HG03460 (cell line): Measurements from ENCODE around the gene RENBP.
A peak's percentile ranks its signal among the peaks of the same experiment; 100 is the strongest.

Source experiments
- ATAC-seq: cut with Tn5 transposase; IDR thresholded peaks from one replicate; pipeline ENCODE4 v1.9.1; 2021; ENCODE audit not compliant: unreplicated experiment

RENBP gene

DNA sequence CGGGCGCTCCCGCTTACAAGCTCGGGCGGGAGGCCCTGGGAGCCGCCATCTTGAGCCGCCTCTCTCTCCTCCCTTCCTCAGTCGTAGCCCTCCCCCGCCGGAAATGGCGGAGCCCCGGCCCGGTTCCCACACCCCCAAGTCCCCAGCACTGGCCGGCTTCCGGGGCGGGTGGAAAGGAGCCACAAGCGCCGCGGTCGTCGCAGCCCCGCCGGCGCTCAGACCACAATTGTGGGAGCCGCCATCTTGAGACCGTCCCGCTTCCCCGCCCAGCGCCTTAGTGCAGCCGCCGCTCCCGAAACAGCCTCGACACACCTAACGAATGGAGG is 26.6 kb upstream of the RENBP start:
- peak; percentile 28 for ATAC-seq

- no peak for ATAC-seq
Observed at GRCh38 chrX:153970357-153971123, 26.1 kb upstream of the RENBP start.

- no peak for ATAC-seq
Observed at GRCh38 chrX:153969904-153970356, 25.5 kb upstream of the RENBP start.

GRCh38 chrX:153969125-153969903 is 24.9 kb upstream of the RENBP start:
- no peak for ATAC-seq

DNA sequence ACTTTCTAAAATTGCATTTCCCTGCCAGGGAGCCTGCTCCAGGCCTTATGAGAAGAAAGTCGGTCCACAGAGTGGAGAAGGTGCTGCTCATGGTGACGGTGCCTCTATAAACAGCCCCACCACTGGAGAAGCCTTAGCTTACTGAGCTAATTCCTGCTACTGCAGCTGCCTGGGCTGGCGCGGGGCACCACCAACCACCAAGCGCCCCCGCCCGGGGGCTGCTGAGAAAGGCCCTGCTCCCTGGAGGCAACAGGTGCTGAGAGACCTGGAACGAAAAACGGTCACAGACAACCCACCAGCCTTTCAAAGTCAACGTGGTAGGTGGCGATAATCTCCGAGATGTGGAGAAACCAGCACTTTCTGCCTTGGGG is 24.3 kb upstream of the RENBP start:
- ATAC-seq, result no peak

DNA sequence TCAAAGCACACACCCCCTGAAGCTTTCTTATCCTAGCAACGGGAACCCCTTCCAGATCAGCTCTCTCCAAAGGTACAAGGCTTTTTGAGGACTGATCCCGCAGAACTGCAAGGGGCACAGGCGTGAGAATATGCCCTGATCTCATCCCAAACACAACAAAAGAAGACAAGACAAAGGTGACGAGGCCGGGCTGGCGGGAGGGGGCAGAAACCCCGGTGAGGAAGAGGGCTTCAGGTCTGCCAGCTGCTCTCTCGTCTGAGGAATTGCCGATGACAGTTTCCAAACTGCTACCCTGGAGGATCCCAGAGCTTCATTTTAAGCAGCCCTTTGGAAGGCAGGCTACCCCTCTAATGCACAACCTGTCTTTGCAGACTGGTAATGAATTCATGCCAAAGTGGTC is 23.8 kb upstream of the RENBP start:
- ATAC-seq, result no peak

GRCh38 chrX:153967536-153968224 is 23.2 kb upstream of the RENBP start:
- no peak for ATAC-seq

GRCh38 chrX:153966841-153967535 is 22.5 kb upstream of the RENBP start:
- ATAC-seq, result no peak

DNA sequence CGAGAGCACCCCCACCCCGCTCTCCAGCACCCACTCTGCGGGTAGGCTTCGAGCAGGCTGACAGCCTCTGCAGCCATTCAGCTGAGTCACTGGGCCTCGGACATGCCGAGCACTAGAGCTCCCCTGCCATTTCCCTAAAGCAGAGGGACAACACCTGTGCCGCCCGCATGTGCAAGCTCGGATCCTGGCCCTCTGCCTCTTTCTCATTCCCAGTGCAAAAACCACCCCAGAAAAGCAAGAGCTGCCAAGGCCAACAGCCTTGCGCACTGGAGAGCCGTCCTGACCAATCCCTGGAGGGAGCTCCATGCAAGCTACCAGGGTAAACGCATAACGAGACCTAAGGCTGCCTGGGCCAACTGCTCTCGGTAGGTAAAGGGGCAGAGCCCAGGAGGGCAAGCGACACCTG is 21.8 kb upstream of the RENBP start:
- no peak for ATAC-seq

DNA sequence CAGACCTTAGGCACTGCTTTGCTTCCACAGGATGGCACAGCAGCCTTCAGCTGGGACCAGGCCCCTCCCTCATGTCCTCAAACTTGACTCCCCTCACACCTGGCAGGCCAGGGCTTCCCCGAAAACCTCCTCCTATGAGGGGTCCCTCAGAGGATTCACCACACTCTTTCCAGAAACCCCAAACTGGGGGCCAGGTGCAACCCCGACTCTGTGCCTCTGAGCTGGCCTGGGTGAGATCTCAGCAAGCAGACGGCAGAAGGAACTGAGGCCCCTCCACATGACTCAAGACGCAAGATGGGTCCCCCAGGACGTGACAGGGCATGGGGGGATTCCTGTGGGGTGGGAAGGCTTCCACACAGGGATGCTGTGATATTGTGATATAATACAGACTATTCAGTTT is 21.0 kb upstream of the RENBP start:
- no peak for ATAC-seq

GRCh38 chrX:153964105-153964504 is 19.7 kb upstream of the RENBP start:
- ATAC-seq, result no peak

DNA sequence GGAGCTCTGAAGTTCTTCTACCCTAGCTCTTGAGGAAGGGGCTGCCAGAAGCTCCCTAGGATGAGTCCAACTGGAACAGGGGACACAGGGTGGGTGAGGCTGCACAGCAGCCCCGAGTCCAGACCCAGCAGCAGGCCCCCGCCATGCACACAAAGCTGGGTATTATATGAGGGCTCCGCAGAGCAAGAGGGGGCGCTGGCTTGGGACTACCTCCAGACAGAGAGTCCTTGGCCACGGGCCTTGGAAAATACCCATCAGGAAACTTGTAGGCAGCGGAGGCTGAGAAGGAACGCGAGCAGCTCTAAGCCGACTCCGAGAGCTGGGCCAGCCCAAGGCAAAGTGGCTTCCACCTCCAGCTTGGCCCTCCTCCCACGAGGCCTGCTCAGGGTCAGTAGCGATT is 19.1 kb upstream of the RENBP start:
- no peak for ATAC-seq

GRCh38 chrX:153961292-153961691 is 16.8 kb upstream of the RENBP start:
- ATAC-seq, result no peak

DNA sequence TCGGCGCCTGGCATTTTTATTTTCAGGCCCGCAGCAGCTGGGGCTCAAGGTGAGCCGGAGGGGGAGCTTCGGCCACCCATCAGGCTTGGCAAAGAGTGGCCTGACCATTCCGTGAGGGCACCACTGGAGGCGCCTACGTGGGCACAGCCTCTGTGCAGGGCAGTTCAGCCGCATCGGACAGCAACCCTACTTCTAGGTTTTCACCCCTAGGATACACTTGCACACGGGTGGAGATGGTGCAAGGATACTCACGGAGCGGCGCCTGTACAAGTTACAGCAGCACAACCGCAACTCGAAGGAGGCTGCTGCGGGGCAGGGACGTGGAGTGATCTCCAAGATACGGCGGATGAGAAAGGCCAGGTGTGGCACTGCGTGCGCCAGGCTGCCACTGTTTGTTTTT is 16.3 kb upstream of the RENBP start:
- ATAC-seq, result no peak

DNA sequence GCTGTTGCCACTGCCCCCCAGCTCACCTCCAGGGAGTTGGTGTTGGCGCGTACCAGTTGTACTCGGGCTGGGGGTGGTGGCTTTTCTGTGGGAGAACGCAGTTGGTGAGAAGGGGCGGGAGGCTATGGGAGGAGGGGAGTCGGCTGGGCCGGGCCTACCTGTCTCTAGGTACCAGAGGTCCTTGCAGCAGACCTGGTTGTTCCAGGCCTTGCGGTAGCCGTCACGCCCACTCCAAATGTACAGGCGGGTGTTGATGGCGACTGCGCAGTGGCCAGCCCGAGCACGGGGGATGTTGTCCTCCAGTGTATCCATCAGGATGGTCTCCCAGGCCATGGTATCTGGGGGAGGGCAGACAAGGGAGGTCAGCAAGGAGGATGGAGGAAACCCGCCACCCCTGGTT is 15.6 kb upstream of the RENBP start:
- ATAC-seq, result no peak

DNA sequence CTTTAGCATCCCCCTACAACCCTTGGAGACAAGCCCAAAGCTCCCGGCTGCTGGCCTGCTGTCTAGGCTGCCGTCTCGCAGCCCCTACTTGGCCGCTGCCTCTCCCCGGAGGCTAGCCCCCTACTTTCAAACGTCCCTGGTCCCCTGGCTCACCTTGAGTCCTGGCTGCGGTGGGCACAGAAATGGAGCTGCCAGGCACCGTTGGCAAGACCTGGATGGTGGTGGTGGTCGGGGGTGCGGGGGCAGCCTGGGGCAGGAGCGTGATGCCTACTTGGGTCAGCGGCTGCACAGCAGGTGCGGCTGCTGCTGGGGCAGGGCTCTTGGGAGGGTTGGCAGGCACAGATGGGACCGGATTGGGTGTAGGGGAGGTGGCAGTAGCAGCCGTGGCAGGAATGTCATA is 15.2 kb upstream of the RENBP start:
- ATAC-seq, result no peak

GRCh38 chrX:153958605-153959004 is 14.2 kb upstream of the RENBP start:
- ATAC-seq, result no peak

DNA sequence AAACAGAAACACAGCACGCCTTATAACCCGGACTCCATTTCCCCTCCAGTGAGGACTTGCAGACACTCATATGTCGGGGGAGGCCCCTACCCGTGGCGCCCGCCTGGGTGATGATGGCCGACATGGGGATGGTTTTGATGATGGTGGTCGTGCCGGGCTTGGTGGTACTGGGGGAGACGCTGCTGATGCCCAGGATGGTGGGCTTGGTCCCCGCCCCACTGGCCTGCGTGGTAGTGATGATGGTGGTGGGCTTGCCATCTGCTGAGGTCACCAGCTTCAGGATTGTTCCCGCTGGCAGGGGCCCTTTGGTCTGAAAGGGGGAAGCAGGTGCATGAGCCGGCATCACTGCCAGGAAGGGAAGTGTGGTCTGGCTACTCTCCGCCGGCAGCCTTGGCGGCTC is 12.8 kb upstream of the RENBP start:
- ATAC-seq, result no peak

GRCh38 chrX:153956044-153956907 is 11.8 kb upstream of the RENBP start:
- ATAC-seq, result no peak

- no peak for ATAC-seq
Observed at GRCh38 chrX:153955228-153955732, 10.8 kb upstream of the RENBP start.
